KBM-7 (cell line): ENCODE results near the gene MINDY1.

Experiments
- DNase-seq: peaks from one replicate; pipeline ENCODE4 v3.0.0-alpha.2; 2015
- in situ Hi-C: fragments of 300-500 bp; cut with MboI; formaldehyde crosslinking; loops from 2 replicates; pipeline ENCODE4 v1.14.3; 2020; ENCODE audit warnings: low sequenced_read_pairs, low pct_unique_long_range_greater_than_20kb, mixed read lengths

MINDY1 gene, protein sequence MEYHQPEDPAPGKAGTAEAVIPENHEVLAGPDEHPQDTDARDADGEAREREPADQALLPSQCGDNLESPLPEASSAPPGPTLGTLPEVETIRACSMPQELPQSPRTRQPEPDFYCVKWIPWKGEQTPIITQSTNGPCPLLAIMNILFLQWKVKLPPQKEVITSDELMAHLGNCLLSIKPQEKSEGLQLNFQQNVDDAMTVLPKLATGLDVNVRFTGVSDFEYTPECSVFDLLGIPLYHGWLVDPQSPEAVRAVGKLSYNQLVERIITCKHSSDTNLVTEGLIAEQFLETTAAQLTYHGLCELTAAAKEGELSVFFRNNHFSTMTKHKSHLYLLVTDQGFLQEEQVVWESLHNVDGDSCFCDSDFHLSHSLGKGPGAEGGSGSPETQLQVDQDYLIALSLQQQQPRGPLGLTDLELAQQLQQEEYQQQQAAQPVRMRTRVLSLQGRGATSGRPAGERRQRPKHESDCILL

DNA sequence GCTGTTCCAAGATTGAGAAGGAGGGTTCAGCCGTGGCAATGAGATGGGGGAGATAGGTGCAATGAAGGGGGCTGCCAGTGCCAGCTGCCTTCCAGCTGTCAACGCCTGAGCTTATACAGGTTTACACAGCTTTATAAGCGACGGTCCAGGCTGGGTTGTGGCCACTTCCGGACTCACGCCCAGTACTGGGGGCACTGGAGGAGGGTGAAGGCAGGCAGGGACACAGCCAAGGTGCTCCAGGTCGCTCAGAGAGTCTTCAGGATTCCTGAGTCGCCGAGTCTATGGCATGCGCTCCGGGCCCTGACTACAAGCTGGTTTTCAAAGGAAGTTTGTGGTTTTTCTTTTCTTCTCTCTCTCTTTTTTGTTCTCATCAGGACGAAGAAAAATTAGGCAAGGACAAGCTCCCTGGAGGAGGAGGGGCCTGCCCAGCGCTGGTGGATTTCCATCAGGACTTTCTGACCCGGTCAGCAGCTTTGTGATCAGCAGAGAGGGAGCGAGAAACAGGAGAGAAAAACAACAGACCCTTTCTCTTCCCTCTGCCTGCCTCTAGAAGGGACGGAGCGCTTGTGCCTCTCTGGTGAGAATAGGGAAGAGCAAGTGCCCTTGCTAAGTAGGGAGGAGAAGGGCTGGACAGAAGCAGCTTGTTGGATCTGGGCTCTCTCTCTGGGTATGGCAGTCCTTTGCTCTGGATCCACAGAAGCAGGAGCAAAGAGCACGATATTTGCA lies at the start of gene MINDY1:
Gene MINDY1 (minus strand): TSS at position 576 of the 726 bp plus-strand sequence. CDS start 4,285 bp downstream, outside the sequence.
- in situ Hi-C loops = no loop called here
- peak; percentile 83 for DNase-seq

DNA sequence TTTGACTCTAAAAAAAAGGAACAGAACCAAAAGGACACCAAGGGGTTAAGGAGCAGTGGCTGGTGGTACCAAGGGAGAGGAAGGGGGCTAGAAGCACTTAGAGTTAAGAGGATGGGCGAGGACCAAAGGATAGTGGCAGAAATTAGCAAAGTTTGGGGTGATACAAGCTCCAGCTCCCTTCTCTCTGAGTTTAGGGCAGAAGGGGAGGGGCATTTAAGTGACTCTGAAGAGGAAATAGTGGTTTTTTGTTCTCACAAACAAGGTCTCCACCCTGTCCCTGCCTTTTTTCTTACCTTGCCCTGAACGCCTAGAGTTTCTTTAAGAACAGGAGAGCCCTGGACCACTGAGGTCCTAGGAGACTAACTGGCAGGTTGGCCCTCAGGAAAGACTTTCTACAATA lies 49.4 kb upstream of the MINDY1 start:
- in situ Hi-C loops = no loop called here
- DNase-seq = peak; percentile 53

DNA sequence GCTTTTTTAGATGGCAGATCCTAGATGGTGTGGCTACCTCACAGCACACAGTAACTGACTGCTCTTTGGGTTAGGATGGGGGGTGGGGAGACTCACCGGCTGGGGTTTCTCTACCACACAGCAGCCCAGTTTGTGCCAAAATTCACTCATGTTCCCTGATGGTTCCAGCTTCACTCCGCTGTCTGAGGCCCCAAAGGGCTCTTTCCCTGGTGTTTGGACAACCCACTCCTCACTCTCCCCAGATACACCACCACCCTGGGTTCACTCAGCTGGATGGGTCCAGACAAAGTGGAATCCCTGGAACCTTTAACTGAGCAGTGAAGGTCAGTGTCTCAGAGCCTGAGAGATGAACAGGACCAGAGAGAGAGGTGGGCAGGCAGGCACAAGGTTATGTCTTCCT lies 48.9 kb upstream of the MINDY1 start:
- DNase-seq = no peak
- in situ Hi-C loops = no loop called here

DNA sequence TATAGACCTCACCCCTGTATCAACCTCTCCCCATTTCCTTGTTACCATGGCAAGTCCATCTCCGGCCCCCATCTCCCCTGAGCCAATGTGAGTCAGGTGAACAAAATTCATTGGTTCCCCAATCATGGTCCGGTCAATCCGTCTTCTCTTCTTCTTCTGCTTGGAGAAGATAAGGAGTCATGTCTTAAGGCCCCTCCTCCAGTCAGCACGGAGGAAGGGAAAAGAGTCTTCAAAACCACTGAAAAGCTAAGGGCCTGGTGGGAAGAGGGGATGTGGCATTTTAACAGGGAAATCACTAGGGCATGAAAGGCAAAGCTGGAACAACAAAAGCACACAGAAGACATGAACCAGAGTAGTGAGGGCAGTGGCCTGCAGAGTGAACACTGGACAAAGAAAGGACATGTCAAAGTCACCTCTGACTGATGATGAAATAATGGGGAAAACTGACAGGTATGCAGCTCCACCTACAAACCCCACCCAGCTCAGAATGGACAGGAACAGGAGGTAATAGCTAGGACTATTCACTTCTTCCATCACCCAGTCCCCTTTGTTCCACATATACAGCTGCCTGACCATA lies 48.4 kb upstream of the MINDY1 start:
- in situ Hi-C loops = no loop called here
- DNase-seq = no peak

DNA sequence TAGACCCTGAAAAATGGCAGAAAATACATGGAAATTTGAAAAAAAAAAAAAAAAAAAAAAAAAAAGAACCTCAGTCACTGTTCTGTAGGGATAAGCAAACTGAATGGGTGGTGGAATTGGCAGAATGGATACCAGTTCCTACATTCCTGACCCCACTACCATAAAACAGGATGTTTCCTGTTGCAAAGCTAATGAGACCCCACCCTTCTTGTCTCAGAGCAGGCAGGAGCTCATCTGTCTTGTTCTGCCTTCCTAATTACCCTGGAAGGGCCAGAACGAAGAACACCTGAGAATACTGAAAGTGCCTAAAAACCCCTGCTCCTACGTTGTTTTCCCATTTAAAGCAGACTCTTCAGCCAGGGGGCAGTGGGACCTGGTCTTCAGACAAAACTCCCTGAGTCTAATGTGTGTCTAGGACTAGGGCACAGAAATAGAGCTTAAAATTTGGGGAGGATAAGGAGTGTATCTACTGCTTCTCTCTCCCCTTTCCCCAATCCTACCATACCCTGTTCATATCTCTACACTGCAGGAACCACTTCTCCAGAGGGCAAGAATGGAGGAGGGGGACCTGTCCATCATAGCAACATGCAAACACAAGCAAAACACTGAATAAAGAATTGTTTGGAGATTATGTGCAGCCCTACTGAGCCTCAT lies 44.8 kb upstream of the MINDY1 start:
- DNase-seq = no peak
- in situ Hi-C loops = no loop called here

DNA sequence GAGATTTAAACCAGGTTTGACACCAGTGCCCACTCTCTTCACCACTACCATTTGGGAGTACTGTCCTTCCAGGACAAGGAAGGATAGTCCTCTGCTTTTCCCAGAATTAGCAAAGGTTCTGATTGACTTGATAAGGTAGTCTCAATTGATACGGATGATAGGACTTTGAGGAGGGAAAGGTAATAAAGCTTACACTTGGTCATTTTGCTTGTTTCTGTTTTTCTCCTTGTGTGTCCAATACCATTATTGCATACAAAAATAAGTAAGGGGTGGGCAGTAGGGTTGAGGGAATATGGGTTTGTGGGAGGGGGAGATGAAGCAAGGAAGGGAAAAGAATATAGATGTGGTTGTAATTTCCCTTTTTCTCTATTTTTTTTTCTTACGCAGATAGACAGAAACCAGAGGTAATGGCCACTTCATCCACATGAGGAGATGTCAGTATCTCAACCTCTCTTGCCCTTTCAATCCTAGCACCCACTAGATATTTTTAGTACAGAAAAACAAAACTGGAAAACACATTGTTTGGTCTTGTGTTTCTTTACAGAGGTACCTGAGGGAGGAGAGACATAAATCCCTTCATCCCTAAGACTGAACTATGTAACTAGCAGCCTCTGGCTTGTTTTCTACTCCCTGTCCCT lies 43.5 kb upstream of the MINDY1 start:
- in situ Hi-C loops = no loop called here
- no peak for DNase-seq

DNA sequence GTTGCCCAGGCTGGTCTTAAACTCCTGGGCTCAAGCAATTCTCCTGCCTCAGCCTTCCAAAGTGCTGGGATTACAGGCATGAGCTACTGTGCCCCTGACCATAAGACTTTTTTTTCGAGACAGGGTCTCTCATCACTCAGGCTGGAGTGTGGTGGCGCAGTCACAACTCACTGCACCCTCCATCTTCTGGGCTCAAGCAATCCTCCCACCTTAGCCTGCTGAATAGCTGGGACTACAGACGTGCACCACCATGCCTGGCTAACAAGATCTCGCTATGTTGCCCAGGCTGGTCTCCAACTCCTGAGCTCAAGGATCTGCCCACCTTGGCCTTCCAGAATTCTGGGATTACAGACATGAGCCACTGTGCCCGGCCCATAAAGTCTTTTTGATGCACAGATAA lies 42.8 kb upstream of the MINDY1 start:
- DNase-seq = no peak
- in situ Hi-C loops = no loop called here

DNA sequence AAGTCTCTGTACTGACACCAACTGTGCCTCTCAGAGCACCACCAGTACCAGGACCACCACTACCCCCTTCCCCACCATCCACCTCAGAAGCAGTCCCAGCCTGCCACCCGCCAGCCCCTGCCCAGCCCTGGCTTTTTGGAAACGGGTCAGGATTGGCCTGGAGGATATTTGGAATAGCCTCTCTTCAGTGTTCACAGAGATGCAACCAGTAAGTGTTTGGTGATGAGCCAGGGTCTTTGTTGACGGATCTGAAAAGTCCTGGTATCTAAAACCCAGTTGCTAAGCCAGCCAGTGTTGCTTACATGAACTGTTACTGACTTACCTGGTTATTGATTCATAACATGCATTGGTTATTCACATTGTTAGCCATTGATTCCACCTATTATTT lies 41.9 kb upstream of the MINDY1 start:
- in situ Hi-C loops = no loop called here
- no peak for DNase-seq

DNA sequence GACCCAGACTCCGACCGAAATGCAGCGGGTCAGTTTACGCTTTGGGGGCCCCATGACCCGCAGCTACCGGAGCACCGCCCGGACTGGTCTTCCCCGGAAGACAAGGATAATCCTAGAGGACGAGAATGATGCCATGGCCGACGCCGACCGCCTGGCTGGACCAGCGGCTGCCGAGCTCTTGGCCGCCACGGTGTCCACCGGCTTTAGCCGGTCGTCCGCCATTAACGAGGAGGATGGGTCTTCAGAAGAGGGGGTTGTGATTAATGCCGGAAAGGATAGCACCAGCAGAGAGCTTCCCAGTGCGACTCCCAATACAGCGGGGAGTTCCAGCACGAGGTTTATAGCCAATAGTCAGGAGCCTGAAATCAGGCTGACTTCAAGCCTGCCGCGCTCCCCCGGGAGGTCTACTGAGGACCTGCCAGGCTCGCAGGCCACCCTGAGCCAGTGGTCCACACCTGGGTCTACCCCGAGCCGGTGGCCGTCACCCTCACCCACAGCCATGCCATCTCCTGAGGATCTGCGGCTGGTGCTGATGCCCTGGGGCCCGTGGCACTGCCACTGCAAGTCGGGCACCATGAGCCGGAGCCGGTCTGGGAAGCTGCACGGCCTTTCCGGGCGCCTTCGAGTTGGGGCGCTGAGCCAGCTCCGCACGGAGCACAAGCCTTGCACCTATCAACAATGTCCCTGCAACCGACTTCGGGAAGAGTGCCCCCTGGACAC lies 41.4 kb upstream of the MINDY1 start:
- in situ Hi-C loops = no loop called here
- DNase-seq = peak; percentile 84

DNA sequence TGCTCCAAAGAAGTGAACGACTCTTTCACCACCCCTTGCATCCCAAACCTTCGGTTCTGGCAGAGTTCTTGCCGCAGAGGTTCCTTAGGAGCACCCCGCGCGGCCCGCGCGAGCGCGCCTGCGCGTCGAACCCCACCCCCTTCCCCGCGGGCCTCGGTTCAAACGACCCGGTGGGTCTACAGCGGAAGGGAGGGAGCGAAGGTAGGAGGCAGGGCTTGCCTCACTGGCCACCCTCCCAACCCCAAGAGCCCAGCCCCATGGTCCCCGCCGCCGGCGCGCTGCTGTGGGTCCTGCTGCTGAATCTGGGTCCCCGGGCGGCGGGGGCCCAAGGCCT lies 40.9 kb upstream of the MINDY1 start, which contains the start of gene C1orf56:
Gene C1orf56 (plus strand): TSS at position 161 of the 334 bp plus-strand sequence. CDS start 97 bp downstream, at position 258.
- peak; percentile 71 for DNase-seq
- in situ Hi-C loops = no loop called here

DNA sequence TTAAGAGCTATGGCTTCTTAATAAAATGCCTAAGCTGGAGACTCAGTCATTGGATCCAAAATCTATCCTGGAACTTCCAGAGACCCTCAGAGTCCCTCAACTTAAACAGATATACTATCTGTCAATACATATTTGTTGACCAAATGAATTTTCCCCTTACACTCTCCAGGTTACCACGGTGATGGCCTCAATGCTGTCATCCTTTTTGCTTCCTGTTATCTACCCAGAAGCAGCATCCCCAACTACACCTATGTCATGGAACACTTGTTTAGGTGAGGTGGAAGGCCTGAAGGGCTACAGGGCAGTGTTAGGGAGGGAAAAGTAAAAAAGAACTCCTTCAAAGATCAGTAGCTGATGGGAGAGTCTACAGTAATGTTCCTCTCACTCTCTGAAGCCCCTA lies 36.5 kb upstream of the MINDY1 start:
- in situ Hi-C loops = no loop called here
- no peak for DNase-seq

DNA sequence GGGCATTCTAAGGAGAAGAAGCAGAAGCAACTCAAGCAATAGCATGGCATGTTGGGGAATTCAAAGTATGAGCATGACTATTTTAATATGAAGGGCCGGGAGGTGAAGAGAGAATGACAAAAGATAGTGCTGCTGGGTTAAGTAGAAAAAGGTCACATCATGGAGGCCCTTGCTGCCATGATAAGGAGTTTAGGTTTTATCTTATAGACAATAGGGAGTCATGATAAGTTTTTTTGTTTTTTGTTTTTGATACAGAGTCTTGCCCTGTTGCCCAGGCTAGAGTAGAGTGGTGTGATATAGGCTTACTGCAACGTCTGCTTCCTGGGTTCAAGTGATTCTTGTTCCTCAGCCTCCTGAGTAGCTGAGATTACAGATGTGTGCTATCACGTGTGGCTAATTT lies 32.8 kb upstream of the MINDY1 start:
- in situ Hi-C loops = no loop called here
- no peak for DNase-seq

DNA sequence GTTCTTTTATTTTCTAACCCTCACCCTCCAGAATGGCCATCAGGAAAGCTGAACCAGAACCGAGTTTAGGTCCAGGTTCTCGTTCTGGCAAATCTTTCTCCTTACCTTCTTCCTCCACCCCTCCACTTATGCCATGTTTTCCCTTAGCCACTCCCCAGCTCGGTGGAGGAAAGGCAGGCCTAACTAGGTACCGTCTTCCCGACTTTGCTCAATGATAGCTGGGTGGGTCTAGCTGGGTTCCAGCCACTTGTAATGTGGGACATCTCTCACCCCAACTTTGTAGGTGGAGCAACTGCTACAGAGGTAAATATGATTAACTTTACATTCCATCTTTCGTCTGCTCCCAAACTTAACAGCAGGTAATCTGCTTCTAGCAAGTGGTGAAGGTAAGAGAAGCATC lies 30.3 kb upstream of the MINDY1 start:
- in situ Hi-C loops = no loop called here
- no peak for DNase-seq

DNA sequence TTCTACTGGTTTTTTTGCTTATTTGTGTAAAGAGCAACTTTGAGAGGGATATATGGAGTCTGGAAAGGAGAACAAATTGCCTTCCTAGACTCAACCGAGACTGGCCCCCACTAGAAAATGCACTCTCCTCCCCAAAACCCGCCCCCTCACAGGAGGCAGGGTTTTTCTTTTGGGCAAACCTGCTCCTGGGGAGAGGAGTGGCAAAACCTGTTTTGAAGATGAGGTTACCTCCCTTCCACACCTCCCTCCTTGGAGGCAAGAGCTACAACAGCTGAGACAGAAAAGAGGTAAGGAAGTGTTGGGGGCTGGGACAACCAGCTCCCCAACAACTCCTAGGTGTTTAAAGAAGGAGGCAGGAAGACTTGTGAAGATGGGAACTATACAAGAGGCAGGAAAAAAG lies 29.7 kb upstream of the MINDY1 start, which contains the start of gene BNIPL:
Gene BNIPL (plus strand): TSS at position 231 of the 400 bp plus-strand sequence. CDS start 140 bp downstream, at position 371.
- in situ Hi-C loops = no loop called here
- no peak for DNase-seq

DNA sequence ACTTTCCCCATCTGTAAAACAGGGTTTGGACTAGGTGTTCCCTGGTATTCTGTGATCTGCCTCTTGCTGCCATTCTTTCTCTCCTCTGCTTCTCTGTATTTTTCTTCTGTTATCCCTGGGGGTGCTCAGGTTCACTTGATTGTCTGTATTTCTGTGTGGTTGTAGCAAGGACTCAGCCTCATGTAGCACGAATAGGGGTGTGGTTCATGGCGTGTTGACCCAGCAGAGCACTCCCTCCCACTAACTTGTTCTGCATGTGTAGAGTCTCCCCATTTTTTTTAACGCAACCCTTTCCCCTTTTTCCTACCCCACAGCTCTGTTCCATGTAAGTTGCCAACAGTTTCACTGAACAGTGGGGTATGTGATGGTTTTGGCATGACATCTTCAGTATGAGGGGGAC lies 28.5 kb upstream of the MINDY1 start:
- no peak for DNase-seq
- in situ Hi-C loops = no loop called here

DNA sequence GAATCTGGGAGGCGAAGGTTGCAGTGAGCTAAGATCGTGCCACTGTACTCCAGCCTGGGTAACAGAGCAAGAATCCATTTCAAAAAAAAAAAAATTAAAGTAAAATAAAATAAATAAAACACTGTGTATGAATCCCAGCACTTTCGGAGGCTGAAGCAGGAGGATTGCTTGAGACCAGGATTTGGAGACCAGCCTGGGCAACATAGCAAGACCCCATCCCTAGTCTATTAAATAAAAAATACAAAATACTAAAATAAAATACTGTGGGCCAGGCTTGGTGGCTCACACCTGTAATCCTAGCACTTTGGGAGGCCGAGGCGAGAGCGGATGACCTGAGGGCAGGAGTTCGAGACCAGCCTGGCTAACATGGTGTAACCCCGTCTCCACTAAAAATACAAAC lies 25.5 kb upstream of the MINDY1 start:
- in situ Hi-C loops = no loop called here
- DNase-seq = no peak

DNA sequence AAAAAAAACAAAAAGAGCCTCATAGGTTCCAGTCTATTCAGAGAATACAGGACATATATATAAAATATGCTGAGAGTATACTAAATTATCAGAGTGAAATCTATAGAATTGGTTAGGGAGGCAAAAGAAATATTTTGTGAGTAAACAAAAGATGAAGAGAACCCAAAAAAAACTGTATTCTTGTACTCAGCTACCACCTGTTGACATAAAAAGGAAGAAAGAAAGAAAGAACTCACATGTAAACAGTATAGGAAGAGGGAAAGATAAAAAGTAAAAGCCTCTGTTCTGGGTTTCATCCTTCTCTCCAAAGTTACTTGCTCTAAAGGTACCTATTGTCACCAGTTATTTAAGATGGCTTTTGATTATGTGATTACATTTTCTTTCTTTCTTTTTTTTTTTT lies 19.8 kb upstream of the MINDY1 start:
- in situ Hi-C loops = no loop called here
- no peak for DNase-seq

DNA sequence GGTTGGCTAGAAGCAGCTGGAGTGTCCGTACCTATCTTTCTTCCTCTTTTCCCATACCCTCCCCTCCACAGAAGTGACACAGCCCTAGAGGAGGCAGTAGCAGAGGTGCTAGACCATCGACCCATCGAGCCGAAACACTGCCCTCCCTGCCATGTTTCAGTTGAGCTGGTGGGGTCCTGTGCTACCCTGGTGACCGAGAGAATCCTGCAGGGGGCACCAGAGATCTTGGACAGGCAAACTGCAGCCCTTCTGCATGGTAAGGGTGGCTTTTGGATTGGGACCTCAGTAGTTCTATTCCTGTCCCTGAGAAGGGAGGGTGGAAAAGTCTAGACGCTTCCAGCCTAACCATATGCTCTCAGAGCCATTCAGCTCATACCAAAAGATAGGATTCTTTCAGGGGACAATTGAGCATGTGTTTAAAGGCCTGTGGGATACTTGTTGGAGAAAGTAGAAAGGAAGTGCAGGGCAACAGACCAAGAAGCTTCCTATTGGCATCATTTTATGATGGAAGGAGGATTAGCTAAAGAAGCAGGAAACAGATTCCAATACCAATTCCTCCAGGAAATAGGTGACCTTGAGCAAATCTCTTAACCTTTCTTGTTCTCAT lies 17.9 kb upstream of the MINDY1 start:
- peak; percentile 95 for DNase-seq
- in situ Hi-C loops = no loop called here
